ENCODE results near the gene CORO1C. TPM values are rescaled to one million over a fixed set of nuclear protein-coding genes. Genes with fewer than 3 reads are reported as not detected.

Gene CORO1C
- total RNA-seq, 1 experiment from 2014 or later, result 14.9 TPM

GRCh38 chr12:108638997-108639822, 92.1 kb downstream of the CORO1C start:
- Histone ChIP-seq H3K27me3 (ENCODE audit: low read length) (no peaks in the 10 kb centered on the region), H3K36me3 (ENCODE audit: insufficient read depth, low read length) (no peaks in the 10 kb centered on the region), H3K4me1 (ENCODE audit: low read length) (peaks cover 89% of the 10 kb centered on the region), H3K9ac (ENCODE audit: low read length) (no peak overlapping the region), H3K9me3 (ENCODE audit: low read length) (no peaks in the 10 kb centered on the region), H3K4me2 (ENCODE audit: low read depth, low read length, poor library complexity, severe bottlenecking) (no peak overlapping the region), H3K79me2 (ENCODE audit: low read length) (no peaks in the 10 kb centered on the region), H3K4me3 (ENCODE audit: low read length) (no peak overlapping the region), H3K27ac (ENCODE audit: low read length) (no peak overlapping the region), H4K20me1 (ENCODE audit: insufficient read depth, low read depth, low read length) (no peaks in the 10 kb centered on the region), H2AFZ (ENCODE audit: low read length) (no peak overlapping the region), H3K9me2 (replicated peaks; ENCODE audit: insufficient read depth, low read length) (no peaks in the 10 kb centered on the region)
- DNase-seq, result no peak

- Histone ChIP-seq H4K20me1 (ENCODE audit: insufficient read depth, low read depth, low read length) (no peaks in the 10 kb centered on the region), H3K4me1 (ENCODE audit: low read length) (peaks cover 93% of the 10 kb centered on the region), H3K4me2 (ENCODE audit: low read depth, low read length, poor library complexity, severe bottlenecking) (peak overlapping the region; percentile 74), H3K9me3 (ENCODE audit: low read length) (no peaks in the 10 kb centered on the region), H3K27ac (ENCODE audit: low read length) (peak overlapping the region; percentile 96; the same call in 1 of the 2 replicates), H2AFZ (ENCODE audit: low read length) (no peak overlapping the region), H3K4me3 (ENCODE audit: low read length) (peak overlapping the region; percentile 38), H3K79me2 (ENCODE audit: low read length) (no peaks in the 10 kb centered on the region), H3K27me3 (ENCODE audit: low read length) (no peaks in the 10 kb centered on the region), H3K36me3 (ENCODE audit: insufficient read depth, low read length) (no peaks in the 10 kb centered on the region), H3K9ac (ENCODE audit: low read length) (peak overlapping the region; percentile 34; the same call in 1 of the 2 replicates), H3K9me2 (replicated peaks; ENCODE audit: insufficient read depth, low read length) (no peaks in the 10 kb centered on the region)
- DNase-seq, result no peak
These were observed 93.0 kb downstream of the CORO1C start for GRCh38 chr12:108638141-108638827.

GRCh38 chr12:108637222-108637971, 93.9 kb downstream of the CORO1C start:
- no peaks in the 10 kb centered on the region for H4K20me1 ChIP-seq (ENCODE audit: insufficient read depth, low read depth, low read length)
- peak overlapping the region; percentile 23; the same call in 1 of the 2 replicates for H3K9ac ChIP-seq (ENCODE audit: low read length)
- H3K36me3 ChIP-seq (ENCODE audit: insufficient read depth, low read length), result no peaks in the 10 kb centered on the region
- H3K4me3 ChIP-seq (ENCODE audit: low read length), result peak overlapping the region; percentile 38
- peak overlapping the region; percentile 74 for H3K4me2 ChIP-seq (ENCODE audit: low read depth, low read length, poor library complexity, severe bottlenecking)
- H2AFZ ChIP-seq (ENCODE audit: low read length), result no peak overlapping the region
- H3K79me2 ChIP-seq (ENCODE audit: low read length), result no peaks in the 10 kb centered on the region
- H3K27me3 ChIP-seq (ENCODE audit: low read length), result no peaks in the 10 kb centered on the region
- no peak for DNase-seq
- H3K4me1 ChIP-seq (ENCODE audit: low read length), result peaks cover 93% of the 10 kb centered on the region
- H3K9me3 ChIP-seq (ENCODE audit: low read length), result no peaks in the 10 kb centered on the region
- H3K27ac ChIP-seq (ENCODE audit: low read length), result peak overlapping the region; percentile 96; the same call in 1 of the 2 replicates
- H3K9me2 ChIP-seq (replicated peaks; ENCODE audit: insufficient read depth, low read length), result no peaks in the 10 kb centered on the region

GRCh38 chr12:108635997-108636808, 95.1 kb downstream of the CORO1C start:
- Histone ChIP-seq H4K20me1 (ENCODE audit: insufficient read depth, low read depth, low read length) (no peaks in the 10 kb centered on the region), H3K9ac (ENCODE audit: low read length) (peak overlapping the region; percentile 66), H3K27ac (ENCODE audit: low read length) (peak overlapping the region; percentile 96), H3K27me3 (ENCODE audit: low read length) (peaks cover 4% of the 10 kb centered on the region; the same call in 1 of the 2 replicates), H3K4me3 (ENCODE audit: low read length) (peak overlapping the region; percentile 58), H3K9me2 (replicated peaks; ENCODE audit: insufficient read depth, low read length) (no peaks in the 10 kb centered on the region), H3K4me1 (ENCODE audit: low read length) (peaks cover 93% of the 10 kb centered on the region), H3K79me2 (ENCODE audit: low read length) (no peaks in the 10 kb centered on the region), H3K36me3 (ENCODE audit: insufficient read depth, low read length) (no peaks in the 10 kb centered on the region), H3K4me2 (ENCODE audit: low read depth, low read length, poor library complexity, severe bottlenecking) (peak overlapping the region; percentile 74), H3K9me3 (ENCODE audit: low read length) (no peaks in the 10 kb centered on the region), H2AFZ (ENCODE audit: low read length) (no peak overlapping the region)
- peak; percentile 82 for DNase-seq

GRCh38 chr12:108635201-108635996, 95.9 kb downstream of the CORO1C start:
- Histone ChIP-seq H2AFZ (ENCODE audit: low read length) (no peak overlapping the region), H3K27me3 (ENCODE audit: low read length) (peaks cover 4% of the 10 kb centered on the region; the same call in 1 of the 2 replicates), H3K36me3 (ENCODE audit: insufficient read depth, low read length) (no peaks in the 10 kb centered on the region), H3K9ac (ENCODE audit: low read length) (peak overlapping the region; percentile 66), H3K79me2 (ENCODE audit: low read length) (no peaks in the 10 kb centered on the region), H3K27ac (ENCODE audit: low read length) (peak overlapping the region; percentile 96), H4K20me1 (ENCODE audit: insufficient read depth, low read depth, low read length) (no peaks in the 10 kb centered on the region), H3K9me3 (ENCODE audit: low read length) (no peaks in the 10 kb centered on the region), H3K4me1 (ENCODE audit: low read length) (peaks cover 92% of the 10 kb centered on the region), H3K4me3 (ENCODE audit: low read length) (peak overlapping the region; percentile 58), H3K9me2 (replicated peaks; ENCODE audit: insufficient read depth, low read length) (no peaks in the 10 kb centered on the region), H3K4me2 (ENCODE audit: low read depth, low read length, poor library complexity, severe bottlenecking) (peak overlapping the region; percentile 74)
- DNase-seq, result peak; percentile 96

- Histone ChIP-seq H3K36me3 (ENCODE audit: insufficient read depth, low read length) (no peaks in the 10 kb centered on the region), H2AFZ (ENCODE audit: low read length) (no peak overlapping the region), H3K27ac (ENCODE audit: low read length) (peak overlapping the region; percentile 96), H3K27me3 (ENCODE audit: low read length) (peaks cover 4% of the 10 kb centered on the region; the same call in 1 of the 2 replicates), H3K9me3 (ENCODE audit: low read length) (no peaks in the 10 kb centered on the region), H3K4me3 (ENCODE audit: low read length) (peak overlapping the region; percentile 58), H3K9me2 (replicated peaks; ENCODE audit: insufficient read depth, low read length) (no peaks in the 10 kb centered on the region), H3K4me2 (ENCODE audit: low read depth, low read length, poor library complexity, severe bottlenecking) (peak overlapping the region; percentile 74), H4K20me1 (ENCODE audit: insufficient read depth, low read depth, low read length) (no peaks in the 10 kb centered on the region), H3K9ac (ENCODE audit: low read length) (peak overlapping the region; percentile 65), H3K4me1 (ENCODE audit: low read length) (peaks cover 85% of the 10 kb centered on the region), H3K79me2 (ENCODE audit: low read length) (no peaks in the 10 kb centered on the region)
- peak; percentile 73 for DNase-seq
These were observed 97.0 kb downstream of the CORO1C start for GRCh38 chr12:108634341-108634751.

Measured in Karpas-422 (cell line).